ENCODE results near the gene CHD5.

DNA sequence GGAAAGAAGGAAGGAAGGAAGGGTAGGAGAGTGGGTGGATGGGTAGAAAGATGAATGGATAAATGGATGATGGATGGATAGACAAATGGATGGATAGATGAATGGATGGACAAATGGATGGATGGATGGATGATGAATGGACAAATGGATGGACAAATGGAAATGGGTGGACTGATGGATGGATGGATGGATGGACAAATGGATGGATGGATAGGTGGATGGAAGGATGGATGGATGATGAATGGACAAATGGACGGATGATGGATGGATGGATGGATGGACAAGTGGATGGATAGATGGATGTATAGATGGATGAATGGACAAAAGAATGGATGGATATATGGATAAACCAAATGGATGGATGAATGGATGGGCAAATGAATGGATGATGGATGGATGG, 30.5 kb downstream of the CHD5 start:
- TF ChIP-seq, protein P1, sequence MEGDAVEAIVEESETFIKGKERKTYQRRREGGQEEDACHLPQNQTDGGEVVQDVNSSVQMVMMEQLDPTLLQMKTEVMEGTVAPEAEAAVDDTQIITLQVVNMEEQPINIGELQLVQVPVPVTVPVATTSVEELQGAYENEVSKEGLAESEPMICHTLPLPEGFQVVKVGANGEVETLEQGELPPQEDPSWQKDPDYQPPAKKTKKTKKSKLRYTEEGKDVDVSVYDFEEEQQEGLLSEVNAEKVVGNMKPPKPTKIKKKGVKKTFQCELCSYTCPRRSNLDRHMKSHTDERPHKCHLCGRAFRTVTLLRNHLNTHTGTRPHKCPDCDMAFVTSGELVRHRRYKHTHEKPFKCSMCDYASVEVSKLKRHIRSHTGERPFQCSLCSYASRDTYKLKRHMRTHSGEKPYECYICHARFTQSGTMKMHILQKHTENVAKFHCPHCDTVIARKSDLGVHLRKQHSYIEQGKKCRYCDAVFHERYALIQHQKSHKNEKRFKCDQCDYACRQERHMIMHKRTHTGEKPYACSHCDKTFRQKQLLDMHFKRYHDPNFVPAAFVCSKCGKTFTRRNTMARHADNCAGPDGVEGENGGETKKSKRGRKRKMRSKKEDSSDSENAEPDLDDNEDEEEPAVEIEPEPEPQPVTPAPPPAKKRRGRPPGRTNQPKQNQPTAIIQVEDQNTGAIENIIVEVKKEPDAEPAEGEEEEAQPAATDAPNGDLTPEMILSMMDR (IDR thresholded peaks at IDR 0.05; ENCODE audit: low read length), result no peak
- no peak for TF ChIP-seq EZH2 (optimal IDR thresholded peaks at IDR 0.05; ENCODE audit: low read depth, low read length)
- TF ChIP-seq EZH2phosphoT487 (IDR thresholded peaks at IDR 0.05; ENCODE audit: low read length), result no peak

Data from MM.1S (cell line).